Body of pancreas (tissue), 4 donors: ENCODE results near the gene CDC37. TPM values are rescaled to one million over a fixed set of nuclear protein-coding genes. Genes with fewer than 3 reads are reported as not detected.
"Not testable (repeated sequence)": the region's sequence is repeated elsewhere in the genome, so short reads cannot be mapped to it uniquely, and the experiment has no call there.

ENCODE experiments used
- ATAC-seq: fragments of 150-250 bp; one replicate; pipeline ENCODE4 v1.9.1; 2016
- DNase-seq, 4 donors: peaks; one replicate each; pipeline ENCODE4 v3.0.0-alpha.2; 2019
- H3K27ac ChIP-seq, 4 donors: fragments of 200-600 bp; sonication (generic); 1 replicate in 3 of 4; 2 replicates in 1 of 4; pipeline versions ENCODE4 v1.5.1 to v1.6.1; 2016 to 2019; ENCODE audit warnings: mild to moderate bottlenecking in 1 of 4, mixed read lengths in 1 of 4, moderate library complexity in 1 of 4
- H3K27me3 ChIP-seq, 2 donors: fragments of 200-600 bp; sonication (generic); one replicate each; pipeline ENCODE4 v1.6.0; 2016; ENCODE audit warnings: mild to moderate bottlenecking in 1 of 2
- H3K36me3 ChIP-seq, 2 donors: fragments of 200-600 bp; sonication (generic); replicated peaks in 1 of 2; 2 replicates each; pipeline ENCODE4 v1.5.1; 2016; ENCODE audit warnings: low read depth in 2 of 2; ENCODE audit not compliant: insufficient read depth in 1 of 2
- H3K4me1 ChIP-seq: fragments of 200-600 bp; sonication (generic); one replicate; pipeline ENCODE4 v1.6.0; 2016
- H3K4me3 ChIP-seq, 2 donors: fragments of 200-600 bp; sonication (generic); 1 replicate in 1 of 2; 2 replicates in 1 of 2; pipeline ENCODE4 v1.5.1; 2016 to 2019
- H3K9me3 ChIP-seq, 3 donors: fragments of 200-600 bp; sonication (generic); 1 replicate in 2 of 3; 2 replicates in 1 of 3; pipeline ENCODE4 v1.5.1; 2016
- POLR2A ChIP-seq, 3 donors: fragments of 450-650 bp; IDR thresholded peaks; one replicate each; pipeline ENCODE4 v1.6.1; 2016; ENCODE audit warnings: antibody characterized with exemption in 3 of 3, mild to moderate bottlenecking in 2 of 3
- WGBS, 2 donors: methylation state at CpG; one replicate each; pipeline ENCODE4 v1.1.5; 2017; 5-methylcytosine and 5-hydroxymethylcytosine counted together
- intact Hi-C: fragments of 100-400 bp; cut with DNase I; formaldehyde crosslinking; loops from one replicate; pipeline ENCODE4 v1.15.1; 2023
- total RNA-seq, 2 donors: library from RNA; depleted of rRNA; stranded (reverse); fragments of >200 nt; gene quantifications; one replicate each; pipeline ENCODE4 v1.1.0, GENCODE V29; 2016
- TF ChIP-seq, protein P1 (sequence below), 7 experiments: fragments of 450-650 bp in 4 of 7; fragments of 200-600 bp in 3 of 7; sonication (generic) in 3 of 7; IDR thresholded peaks; one replicate each; pipeline ENCODE4 v1.5.1; 2016 to 2019; ENCODE audit warnings: antibody characterized with exemption in 7 of 7

Gene CDC37
- total RNA-seq, 2 donors from 2014 or later = 89.7 to 122 TPM

DNA sequence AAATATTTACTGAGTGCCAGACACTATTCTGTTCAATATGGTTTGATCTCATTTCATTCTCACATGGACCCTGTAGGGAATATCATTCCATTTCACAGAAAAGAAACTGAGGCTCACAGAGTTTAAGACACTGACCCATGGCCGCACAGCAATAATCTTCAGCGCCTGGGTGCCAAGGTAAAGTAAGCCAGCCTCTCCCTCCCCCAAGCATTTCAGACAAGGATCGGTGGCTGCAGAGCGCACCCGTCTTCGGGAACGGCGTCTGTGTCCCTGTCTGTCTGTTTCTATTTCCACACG, 12.7 kb upstream of the CDC37 start:
- no peak for TF ChIP-seq POLR2A (IDR thresholded peaks at IDR 0.05)
- TF ChIP-seq, protein P1, sequence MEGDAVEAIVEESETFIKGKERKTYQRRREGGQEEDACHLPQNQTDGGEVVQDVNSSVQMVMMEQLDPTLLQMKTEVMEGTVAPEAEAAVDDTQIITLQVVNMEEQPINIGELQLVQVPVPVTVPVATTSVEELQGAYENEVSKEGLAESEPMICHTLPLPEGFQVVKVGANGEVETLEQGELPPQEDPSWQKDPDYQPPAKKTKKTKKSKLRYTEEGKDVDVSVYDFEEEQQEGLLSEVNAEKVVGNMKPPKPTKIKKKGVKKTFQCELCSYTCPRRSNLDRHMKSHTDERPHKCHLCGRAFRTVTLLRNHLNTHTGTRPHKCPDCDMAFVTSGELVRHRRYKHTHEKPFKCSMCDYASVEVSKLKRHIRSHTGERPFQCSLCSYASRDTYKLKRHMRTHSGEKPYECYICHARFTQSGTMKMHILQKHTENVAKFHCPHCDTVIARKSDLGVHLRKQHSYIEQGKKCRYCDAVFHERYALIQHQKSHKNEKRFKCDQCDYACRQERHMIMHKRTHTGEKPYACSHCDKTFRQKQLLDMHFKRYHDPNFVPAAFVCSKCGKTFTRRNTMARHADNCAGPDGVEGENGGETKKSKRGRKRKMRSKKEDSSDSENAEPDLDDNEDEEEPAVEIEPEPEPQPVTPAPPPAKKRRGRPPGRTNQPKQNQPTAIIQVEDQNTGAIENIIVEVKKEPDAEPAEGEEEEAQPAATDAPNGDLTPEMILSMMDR (IDR thresholded peaks at IDR 0.05) = no peak
- DNase-seq = no peak
- no peak for ATAC-seq
- 0 to 3% methylated on average over 2 to 9 of the region's 9 CpGs for WGBS, 2 donors
- Histone ChIP-seq H3K9me3 (no peaks in the 10 kb centered on the region), H3K36me3 (no peaks in the 10 kb centered on the region), H3K4me1 (peaks cover 40% of the 10 kb centered on the region), H3K27me3 (peaks cover 0 to 19% of the 10 kb centered on the region in 2 donors), H3K4me3 (peak overlapping the region in 1 of 2 donors; percentile 11), H3K27ac (peak overlapping the region in 3 of 4 donors; percentile 18 to 67 (median 58))
- intact Hi-C loops = no loop called here

DNA sequence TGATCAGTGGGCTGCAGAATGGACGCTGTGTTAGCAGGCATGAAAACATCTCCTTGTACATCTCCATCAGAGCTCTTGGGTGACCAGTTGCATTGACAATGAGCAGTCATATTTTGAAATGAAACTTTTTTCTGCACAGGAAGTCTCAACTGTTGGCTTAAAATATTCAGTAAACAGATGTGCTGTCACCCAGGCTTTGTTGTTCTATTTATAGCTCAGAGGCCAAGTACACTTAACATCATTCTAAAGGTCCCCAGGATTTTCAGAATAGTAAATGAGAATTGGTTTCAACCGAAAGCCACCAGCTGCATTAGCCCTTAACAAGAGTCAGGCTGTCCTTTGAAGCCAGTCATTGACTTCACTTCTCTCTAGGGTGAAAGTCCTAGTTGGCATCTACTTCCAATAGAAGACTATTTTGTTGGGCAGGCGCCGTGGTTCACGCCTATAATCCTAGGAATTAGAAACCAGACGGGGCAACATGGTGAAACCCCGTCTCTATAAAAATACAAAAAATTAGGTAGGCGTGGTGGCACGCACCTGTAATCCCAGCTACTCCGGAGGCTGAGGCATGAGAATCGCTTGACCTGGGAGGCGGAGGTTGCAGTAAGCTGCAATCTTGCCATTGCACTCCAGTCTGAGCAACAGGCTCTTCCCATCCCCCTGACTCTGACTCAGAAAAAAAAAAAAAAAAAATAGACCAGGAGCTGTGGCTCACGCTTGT, 9.1 kb upstream of the CDC37 start:
- Histone ChIP-seq H3K27ac (no peak overlapping the region), H3K4me1 (peaks cover 17% of the 10 kb centered on the region), H3K36me3 (no peaks in the 10 kb centered on the region), H3K4me3 (no peak overlapping the region), H3K9me3 (no peaks in the 10 kb centered on the region), H3K27me3 (peaks cover 0 to 6% of the 10 kb centered on the region in 2 donors)
- TF ChIP-seq, protein P1 (IDR thresholded peaks at IDR 0.05) = no peak
- no peak for TF ChIP-seq POLR2A (IDR thresholded peaks at IDR 0.05)
- WGBS, 2 donors = 59 to 66% methylated on average over 13 of the region's 13 CpGs
- intact Hi-C loops = no loop called here
- DNase-seq = no peak
- ATAC-seq = no peak

DNA sequence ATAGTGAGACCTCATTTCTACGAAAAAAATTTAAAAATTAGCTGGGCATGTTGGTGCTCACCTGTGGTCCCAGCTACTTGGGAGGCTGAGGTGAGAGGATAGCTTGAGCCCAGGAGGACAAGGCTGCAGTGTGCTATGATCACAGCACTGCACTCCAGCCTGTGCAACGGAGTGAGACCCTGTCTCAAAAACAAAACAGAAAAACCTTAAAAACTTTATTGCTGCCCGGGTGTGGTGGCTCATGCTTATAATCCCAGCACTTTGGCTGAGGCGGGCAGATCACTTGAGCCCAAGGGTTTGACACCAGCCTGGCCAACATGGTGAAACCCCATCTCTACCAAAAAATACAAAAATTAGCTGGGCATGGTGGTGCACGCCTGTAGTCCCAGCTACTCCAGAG, 7.9 kb upstream of the CDC37 start:
- H3K4me3 ChIP-seq, H3K4me1 ChIP-seq, ATAC-seq, DNase-seq, intact Hi-C loops, H3K36me3 ChIP-seq, H3K27me3 ChIP-seq, H3K27ac ChIP-seq, H3K9me3 ChIP-seq: not testable (repeated sequence)
- 49 to 60% methylated on average over 4 to 5 of the region's 5 CpGs for WGBS, 2 donors

DNA sequence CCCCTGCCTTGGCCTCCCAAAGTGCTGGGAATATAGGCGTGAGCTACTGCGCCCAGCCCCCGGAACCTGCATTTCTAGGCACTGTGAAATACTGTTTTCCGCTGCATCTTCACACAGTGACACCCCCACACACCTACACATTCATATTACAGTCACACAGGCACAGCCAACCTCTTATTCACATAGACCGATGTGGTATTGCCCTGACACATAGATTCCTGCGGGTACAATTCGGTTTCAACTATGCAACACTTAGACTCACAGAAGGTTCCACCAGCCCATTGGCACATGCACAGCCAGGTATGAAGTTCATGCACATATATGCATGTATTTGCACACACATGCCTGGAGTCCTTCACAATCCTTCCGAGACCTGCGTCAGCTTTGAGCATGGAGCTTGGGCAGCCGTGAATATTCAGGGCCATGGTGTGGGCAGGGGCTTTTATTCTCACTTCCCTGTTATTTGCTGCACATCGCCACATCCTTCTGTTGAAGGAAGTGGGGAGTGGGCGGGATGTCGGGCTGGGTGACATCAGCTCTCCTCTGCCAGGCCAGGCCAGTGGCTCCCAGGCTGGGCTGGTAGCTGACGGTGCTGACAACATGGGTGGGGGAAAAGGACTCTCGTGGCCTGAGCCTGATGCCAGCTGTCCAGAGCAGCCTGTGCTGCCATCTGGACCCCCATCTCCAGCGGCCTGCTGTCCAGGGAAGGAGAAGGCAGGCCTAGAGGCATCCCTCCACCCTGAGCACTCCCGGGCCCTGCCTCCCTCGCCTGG, 5.4 kb upstream of the CDC37 start:
- Histone ChIP-seq H3K4me1 (peaks cover 14% of the 10 kb centered on the region), H3K4me3 (no peak overlapping the region), H3K36me3 (no peaks in the 10 kb centered on the region), H3K9me3 (no peaks in the 10 kb centered on the region), H3K27ac (peak overlapping the region in 1 of 4 donors; percentile 59), H3K27me3 (peaks cover 0 to 10% of the 10 kb centered on the region in 2 donors)
- WGBS, 2 donors = 47 to 66% methylated on average over 12 to 16 of the region's 18 CpGs
- intact Hi-C loops = no loop called here
- TF ChIP-seq POLR2A (IDR thresholded peaks at IDR 0.05) = peak in 1 of 3 donors; percentile 28
- TF ChIP-seq, protein P1 (IDR thresholded peaks at IDR 0.05) = no peak
- DNase-seq = peak in 1 of 4 donors; percentile 73
- ATAC-seq = no peak

DNA sequence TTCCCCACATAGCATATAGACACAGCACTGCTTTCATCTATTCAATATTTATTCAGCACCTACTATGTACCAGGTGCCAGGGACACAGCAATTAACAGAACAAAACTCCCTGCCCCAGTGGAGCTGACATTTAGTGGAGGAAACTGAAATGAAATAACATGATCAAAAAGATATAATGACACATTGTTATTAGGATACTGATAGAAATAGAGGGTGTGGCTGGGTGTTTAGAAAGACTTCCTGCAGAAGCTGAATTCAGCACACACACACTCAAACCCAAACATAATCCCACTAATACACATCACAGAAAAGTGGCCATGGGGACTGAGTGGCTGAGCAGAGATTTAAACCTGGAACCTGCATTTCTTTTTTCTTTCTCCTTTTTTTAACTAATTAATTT, 3.8 kb upstream of the CDC37 start:
- Histone ChIP-seq H3K4me3 (no peak overlapping the region), H3K36me3 (no peaks in the 10 kb centered on the region), H3K27me3 (peaks cover 0 to 10% of the 10 kb centered on the region in 2 donors), H3K9me3 (no peaks in the 10 kb centered on the region), H3K4me1 (peaks cover 21% of the 10 kb centered on the region), H3K27ac (no peak overlapping the region)
- TF ChIP-seq POLR2A (IDR thresholded peaks at IDR 0.05) = no peak
- TF ChIP-seq, protein P1 (IDR thresholded peaks at IDR 0.05) = no peak
- intact Hi-C loops = no loop called here
- ATAC-seq (no peak), DNase-seq (no peak)
